Measurements from ENCODE around the gene MMP2.

MMP2 gene

DNA sequence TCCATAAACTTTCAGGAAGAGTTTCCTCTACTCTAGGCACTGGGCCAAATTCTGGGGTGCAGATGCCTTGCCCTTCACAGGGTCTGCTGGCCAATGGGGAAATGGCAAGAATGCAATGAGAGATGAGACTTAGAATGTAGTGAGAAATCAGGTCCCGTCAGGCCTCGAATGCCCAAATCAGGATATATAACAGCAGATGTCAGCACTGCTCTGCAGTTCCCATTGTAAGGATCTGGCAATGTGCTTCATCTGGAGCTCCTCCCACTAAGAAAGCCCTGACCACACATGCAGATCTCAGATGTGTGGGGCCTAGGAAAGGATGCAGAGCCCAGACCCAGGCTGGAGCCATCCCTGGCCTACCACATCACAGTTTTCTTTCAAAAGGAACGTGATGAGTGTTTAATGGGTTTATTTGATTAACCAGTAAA is 16.0 kb downstream of the MMP2 start:
- FAIRE-seq, result peak; percentile 45
- no peak for TF ChIP-seq POLR2A (IDR thresholded peaks at IDR 0.05; ENCODE audit: low read depth, low read length)
- DNase-seq (ENCODE audit: insufficient read length, low spot score), result peak; percentile 48

DNA sequence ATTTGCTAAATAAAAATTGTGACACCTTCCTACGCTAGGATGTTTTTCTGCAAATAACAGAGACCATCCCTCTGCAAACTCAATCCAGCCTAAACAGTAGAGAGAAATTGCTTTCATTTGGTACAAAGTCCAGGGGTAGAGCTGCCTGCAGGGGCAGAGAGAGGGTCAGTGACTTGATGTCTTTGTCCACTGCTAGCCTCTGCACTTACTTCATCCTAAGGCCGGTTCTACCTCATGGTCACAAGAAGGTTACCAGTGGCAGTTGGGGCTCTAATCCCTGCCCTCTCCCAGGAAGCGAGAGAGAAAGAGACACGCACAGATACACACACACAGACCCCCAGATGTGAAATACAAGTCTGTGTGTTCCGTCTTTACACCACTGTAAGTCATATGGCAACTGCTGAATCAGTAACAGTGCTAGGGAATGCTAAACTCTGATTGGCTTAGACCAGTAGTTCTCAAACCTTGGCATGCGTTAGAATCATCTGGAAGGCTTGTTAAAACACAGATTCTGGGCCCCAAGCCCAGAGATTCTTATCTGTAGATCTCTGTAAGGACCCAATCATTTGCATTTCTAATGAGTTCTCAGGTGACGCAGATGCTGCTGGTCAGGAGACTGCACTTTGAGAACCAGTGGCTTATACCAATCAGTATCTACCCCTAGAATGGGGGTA is 16.8 kb downstream of the MMP2 start:
- FAIRE-seq (no peak), DNase-seq (ENCODE audit: insufficient read length, low spot score) (no peak)
- TF ChIP-seq POLR2A (IDR thresholded peaks at IDR 0.05; ENCODE audit: low read depth, low read length), result no peak

DNA sequence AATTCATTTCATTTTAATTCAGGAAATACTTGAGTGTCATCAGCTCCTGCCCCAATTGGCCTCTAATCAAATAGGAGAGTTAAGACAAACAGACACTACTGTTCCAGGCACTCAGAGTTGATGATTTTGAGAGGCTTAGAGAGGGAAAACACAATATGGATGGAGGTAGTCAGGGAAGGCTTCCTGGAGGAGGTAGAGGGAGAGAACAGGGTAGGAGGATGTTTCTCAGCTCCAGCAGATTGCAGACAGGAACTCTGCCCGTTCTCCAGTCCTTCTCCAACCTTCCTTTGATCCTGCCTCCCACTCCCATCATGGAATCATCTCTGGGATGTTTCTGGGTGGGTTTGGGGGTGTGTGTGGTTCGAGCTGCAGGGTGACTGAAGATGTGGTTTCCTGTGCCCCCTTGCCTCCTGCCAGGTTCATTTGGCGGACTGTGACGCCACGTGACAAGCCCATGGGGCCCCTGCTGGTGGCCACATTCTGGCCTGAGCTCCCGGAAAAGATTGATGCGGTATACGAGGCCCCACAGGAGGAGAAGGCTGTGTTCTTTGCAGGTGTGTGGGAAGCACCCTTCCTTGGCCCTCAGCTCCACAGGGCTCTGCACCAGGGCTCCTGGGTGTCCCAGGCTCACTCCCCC is 17.6 kb downstream of the MMP2 start:
- no peak for TF ChIP-seq POLR2A (IDR thresholded peaks at IDR 0.05; ENCODE audit: low read depth, low read length)
- DNase-seq (ENCODE audit: insufficient read length, low spot score) (no peak), FAIRE-seq (no peak)

- DNase-seq (ENCODE audit: insufficient read length, low spot score) (no peak), FAIRE-seq (no peak)
- no peak for TF ChIP-seq POLR2A (IDR thresholded peaks at IDR 0.05; ENCODE audit: low read depth, low read length)
These were observed 18.6 kb downstream of the MMP2 start for GRCh38 chr16:55497558-55497957.

GRCh38 chr16:55498101-55498500 is 19.1 kb downstream of the MMP2 start:
- no peak for TF ChIP-seq POLR2A (IDR thresholded peaks at IDR 0.05; ENCODE audit: low read depth, low read length)
- FAIRE-seq, result no peak
- DNase-seq (ENCODE audit: insufficient read length, low spot score), result no peak

DNA sequence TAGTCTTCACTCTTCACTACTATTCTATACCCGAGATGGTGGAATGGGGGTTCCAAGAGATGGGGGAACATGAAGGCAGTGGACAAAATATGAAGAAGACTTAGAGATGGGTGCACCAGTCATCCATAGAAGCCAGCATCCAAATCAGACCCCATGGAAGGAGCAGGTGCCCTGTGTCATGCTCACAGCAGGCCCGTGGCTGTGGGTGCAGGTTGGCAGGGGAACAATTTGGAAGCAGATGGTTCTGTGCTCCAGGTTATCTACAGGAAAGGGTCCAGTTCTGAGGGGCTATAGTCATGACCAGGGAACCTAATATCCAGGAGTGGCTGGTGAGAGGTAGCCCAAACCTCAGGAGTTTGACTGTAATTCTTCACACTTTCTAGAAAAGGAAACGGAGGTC is 20.3 kb downstream of the MMP2 start:
- TF ChIP-seq POLR2A (IDR thresholded peaks at IDR 0.05; ENCODE audit: low read depth, low read length), result no peak
- no peak for DNase-seq (ENCODE audit: insufficient read length, low spot score)
- FAIRE-seq, result no peak

DNA sequence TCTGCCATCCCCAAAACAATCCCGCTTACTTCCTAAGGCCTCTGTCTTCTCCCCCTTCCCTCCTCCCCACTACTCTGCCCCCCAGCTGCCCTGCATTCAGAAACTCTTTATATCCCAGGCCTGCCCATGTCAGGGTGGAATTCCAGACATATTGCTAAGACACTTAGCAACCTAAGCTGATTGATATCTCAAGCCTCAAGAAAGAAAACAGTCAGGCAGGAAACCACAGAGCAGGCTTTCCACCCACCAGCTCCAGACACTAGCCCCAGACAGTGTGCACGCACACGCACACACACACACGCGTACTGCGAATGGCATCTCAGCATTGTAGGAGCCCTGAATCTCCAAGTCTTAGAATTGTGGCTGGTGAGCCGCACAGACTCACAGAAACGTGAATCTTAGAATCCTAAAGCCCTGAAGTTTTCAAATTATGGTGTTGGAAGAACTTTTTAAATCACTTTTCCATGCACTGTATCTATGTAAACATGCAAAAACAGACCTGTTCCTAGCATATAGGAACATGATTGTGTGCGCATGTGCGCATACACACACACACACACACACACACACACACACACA is 21.0 kb downstream of the MMP2 start:
- TF ChIP-seq POLR2A (IDR thresholded peaks at IDR 0.05; ENCODE audit: low read depth, low read length), result no peak
- DNase-seq (ENCODE audit: insufficient read length, low spot score), result peak; percentile 82
- peak; percentile 74 for FAIRE-seq

DNA sequence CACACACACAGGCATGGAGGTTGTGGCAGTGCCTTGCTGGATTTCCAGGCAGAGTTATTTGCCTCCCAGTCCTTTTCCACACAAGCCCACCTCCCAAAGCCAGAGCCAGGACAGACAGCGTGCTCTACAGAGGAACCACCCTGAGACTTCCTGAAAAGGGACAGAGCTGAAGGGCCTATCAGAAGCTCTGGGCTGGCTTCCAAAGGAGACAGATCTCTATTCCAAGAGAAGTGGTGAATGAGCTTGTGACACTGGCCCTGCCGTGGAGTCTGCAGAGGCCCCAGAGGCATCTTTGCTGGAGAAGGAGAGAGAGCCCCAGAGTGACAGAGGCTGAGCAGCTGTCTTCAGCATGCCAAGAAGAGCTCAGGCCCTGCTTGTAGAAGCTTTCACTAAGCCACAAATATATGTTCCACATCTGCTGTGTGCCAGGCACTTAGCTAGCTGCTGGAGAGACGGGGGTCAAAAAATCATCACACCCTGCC is 21.6 kb downstream of the MMP2 start:
- no peak for TF ChIP-seq POLR2A (IDR thresholded peaks at IDR 0.05; ENCODE audit: low read depth, low read length)
- FAIRE-seq (no peak), DNase-seq (ENCODE audit: insufficient read length, low spot score) (no peak)

DNA sequence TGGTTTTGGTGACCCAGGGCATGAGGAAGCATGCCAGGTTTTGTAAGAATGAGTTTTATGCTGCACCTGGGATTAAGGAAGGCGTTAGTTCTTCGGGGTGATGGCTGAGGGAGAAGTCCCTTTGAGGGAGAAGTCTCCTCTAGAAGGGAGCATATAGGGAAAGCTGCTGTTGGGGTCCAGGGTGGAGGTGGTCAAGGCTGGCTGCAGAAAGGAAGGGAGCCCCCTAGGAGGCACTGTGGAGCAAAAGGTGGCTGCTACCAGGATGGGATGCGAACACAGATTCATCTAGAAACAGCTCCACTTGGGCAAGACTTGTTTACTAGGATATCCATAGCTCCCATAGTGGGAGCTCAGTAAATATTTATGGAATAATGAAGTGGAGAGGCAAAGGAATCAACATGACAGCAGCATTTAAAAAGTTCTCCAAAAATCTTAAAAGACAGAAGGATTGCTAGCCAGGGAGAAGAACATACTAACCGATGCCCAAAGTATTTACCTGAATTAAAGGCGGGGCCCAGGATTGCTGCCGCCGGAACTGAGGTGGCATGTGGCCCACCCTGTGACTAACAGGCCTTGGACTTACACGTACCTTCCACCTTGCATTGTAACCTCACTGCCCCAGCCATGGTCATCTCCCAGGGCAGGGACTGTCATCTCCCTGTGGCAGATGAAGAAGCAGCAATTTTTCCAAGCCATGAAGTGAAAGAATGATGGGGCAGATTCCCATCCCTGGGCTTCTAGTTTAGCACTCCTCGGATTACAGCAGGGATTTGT is 22.7 kb downstream of the MMP2 start:
- FAIRE-seq (no peak), DNase-seq (ENCODE audit: insufficient read length, low spot score) (no peak)
- TF ChIP-seq POLR2A (IDR thresholded peaks at IDR 0.05; ENCODE audit: low read depth, low read length), result no peak

- peak; percentile 56 for DNase-seq (ENCODE audit: insufficient read length, low spot score)
These were observed 23.9 kb downstream of the MMP2 start for GRCh38 chr16:55502801-55503366.

GRCh38 chr16:55503726-55504550 is 24.9 kb downstream of the MMP2 start:
- FAIRE-seq (no peak), DNase-seq (ENCODE audit: insufficient read length, low spot score) (no peak)
- TF ChIP-seq POLR2A (IDR thresholded peaks at IDR 0.05; ENCODE audit: low read depth, low read length), result no peak

More at GRCh38 chr16:55502801-55503366, 23.9 kb downstream of the MMP2 start:
- TF ChIP-seq POLR2A (IDR thresholded peaks at IDR 0.05; ENCODE audit: low read depth, low read length), result no peak
- FAIRE-seq, result peak; percentile 55

- FAIRE-seq, result no peak
- no peak for DNase-seq (ENCODE audit: insufficient read length, low spot score)
- no peak for TF ChIP-seq POLR2A (IDR thresholded peaks at IDR 0.05; ENCODE audit: low read depth, low read length)
These were observed 26.5 kb downstream of the MMP2 start for GRCh38 chr16:55505333-55506015.
